GM18498 (cell line): ENCODE data around the gene EP300.
A peak's percentile ranks its signal among the peaks of the same experiment; 100 is the strongest.

Source experiments
- ATAC-seq: cut with Tn5 transposase; IDR thresholded peaks from one replicate; pipeline ENCODE4 v1.9.1; 2021; ENCODE audit warnings: mild to moderate bottlenecking, moderate library complexity; ENCODE audit not compliant: unreplicated experiment

Gene EP300

DNA sequence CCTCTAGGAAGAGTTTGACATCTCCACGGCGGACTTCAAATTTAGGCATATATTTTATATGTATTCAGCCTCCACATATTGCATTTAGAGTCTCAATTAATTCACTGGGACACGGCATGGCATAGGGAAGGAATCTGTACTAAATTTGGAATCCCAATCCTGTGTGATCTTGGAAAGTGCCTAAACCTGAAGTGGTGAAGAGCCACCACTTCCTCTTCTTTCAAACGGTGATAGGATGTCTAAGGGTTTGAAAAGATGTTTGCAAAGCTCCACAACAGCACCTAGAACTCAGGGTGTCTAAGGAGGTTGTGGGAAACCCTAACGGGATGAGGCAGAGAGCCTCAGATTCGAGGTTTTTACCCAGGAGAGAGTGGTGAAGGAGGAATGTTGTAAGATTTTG is 111.7 kb downstream of the EP300 start:
- ATAC-seq, result no peak

GRCh38 chr22:41204992-41205900 is 112.9 kb downstream of the EP300 start, which contains the start of gene L3MBTL2:
Gene L3MBTL2 (plus strand): TSS chr22:41205312. CDS start chr22:41205363, 51 bp downstream.
- peak; percentile 97 for ATAC-seq

DNA sequence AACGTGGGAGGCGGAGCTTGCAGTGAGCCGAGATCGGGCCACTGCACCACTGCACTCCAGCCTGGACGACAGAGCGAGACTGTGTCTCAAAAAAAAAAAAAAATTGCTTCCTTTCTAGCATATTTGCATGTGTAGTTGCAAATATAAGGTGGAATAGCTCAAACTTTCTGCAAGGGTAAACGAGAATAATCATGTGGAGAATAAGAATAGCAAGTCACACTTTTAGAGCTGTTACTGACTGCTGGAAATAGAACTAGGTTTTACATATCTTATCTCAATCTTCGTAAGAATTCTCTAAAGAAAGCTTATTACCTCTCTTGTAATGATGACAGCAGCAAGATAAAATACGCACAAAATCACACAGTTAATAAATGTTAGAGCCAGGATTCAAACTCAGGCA is 114.3 kb downstream of the EP300 start:
- ATAC-seq, result no peak

GRCh38 chr22:41215409-41215808 is 123.0 kb downstream of the EP300 start:
- no peak for ATAC-seq

DNA sequence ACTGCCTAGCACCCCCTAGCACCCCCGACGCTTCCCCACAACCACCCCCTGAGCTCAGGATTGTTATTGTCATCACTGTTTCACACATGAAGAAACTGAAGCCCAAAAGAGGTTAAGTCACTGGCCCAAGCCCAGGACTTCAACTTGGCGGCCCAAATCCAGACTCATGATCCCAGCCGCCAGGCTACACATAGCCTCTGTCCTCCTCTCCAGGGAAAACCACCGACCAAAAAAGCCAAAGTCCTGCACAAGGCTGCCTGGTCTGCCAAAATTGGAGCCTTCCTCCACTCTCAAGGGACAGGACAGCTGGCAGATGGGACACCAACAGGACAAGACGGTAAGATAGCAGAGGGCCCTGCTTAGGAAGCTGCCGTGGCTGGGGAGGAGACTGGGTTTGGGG is 123.5 kb downstream of the EP300 start:
- ATAC-seq, result no peak

DNA sequence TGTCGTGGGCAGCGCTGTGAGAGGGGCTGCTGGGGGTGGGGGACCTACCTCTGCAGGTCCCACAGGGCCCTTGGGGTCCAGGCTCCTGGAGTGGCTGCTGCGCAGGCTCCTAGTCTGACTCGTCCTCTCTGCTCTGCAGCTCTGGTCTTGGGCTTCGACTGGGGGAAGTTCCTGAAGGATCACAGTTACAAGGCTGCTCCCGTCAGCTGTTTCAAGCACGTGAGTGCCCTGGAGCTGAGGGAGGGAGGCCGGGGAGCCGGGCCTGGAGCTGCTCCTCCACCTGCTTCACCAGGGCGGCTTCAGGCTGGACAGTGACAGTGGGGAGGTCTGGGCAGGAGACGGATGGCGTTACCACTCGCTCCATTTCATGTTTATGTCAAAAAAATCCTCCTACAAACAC is 124.6 kb downstream of the EP300 start:
- ATAC-seq, result no peak

DNA sequence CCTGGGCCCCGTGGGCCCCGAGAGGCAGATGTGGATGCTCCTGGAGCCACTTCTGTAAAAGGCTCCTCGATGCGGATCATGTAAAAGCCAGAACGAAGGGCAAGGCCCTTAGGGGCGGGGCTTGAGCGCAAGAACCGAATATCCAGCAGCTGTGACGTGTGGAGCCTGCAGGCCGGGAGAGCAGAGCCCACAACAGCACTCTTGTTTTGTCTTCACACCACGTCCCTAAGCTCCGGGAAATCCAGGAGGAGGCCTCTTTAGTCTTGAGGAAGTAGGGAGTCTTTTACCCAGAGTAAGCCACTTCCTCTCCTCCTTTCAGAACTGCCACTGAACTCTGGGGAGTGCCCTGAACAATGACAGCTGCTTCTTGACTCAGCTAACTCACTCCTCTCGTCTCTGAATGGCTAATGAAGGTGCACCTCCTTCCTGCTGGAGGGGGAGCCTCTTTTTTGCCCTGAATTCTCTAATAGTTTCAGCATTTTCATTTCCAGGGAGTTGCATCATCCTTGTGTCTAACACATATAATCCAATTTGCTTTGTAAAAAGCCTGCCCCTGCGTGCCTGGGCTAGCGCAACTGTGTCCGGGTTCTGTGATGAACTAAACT is 125.3 kb downstream of the EP300 start:
- peak; percentile 60 for ATAC-seq

GRCh38 chr22:41222846-41223507 is 130.6 kb downstream of the EP300 start:
- no peak for ATAC-seq

- ATAC-seq, result no peak
These were observed 131.1 kb downstream of the EP300 start for GRCh38 chr22:41223535-41223934.

GRCh38 chr22:41226723-41227655 is 134.6 kb downstream of the EP300 start:
- ATAC-seq, result no peak

DNA sequence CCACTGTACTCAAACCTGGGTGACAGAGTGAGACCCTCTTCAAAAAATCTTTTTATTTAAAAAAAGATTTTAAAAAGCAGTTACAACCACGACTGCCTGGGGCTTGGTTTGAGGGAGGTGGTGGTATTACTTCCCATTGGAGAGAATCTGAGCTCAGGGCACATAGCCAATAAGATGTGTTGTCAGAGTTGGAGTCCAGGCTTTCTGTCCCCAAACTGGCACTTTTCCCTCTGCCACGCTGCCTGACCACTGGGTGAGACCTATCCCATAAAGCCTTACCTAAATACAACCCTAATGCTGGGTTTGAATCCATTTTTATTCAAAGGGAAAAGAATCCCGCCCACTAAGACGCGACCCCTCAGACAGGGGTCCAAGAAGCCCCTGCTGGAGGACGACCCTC is 136.8 kb downstream of the EP300 start:
- no peak for ATAC-seq
